H1 (cell line): ENCODE measurements around the gene TEX9. TPM values are rescaled to one million over a fixed set of nuclear protein-coding genes. Genes with fewer than 3 reads are reported as not detected.

Source experiments
- CTCF ChIA-PET: fragments of 300-600 bp; sonication (Branson Sonifier 250); formaldehyde crosslinking; loops from one replicate; lab custom pipeline; 2021; ENCODE audit not compliant: partially characterized antibody; lab: Charles Lee
- POLR2A ChIA-PET: fragments of 300-600 bp; sonication (Branson Sonifier 250); formaldehyde crosslinking; loops from one replicate; lab custom pipeline; 2021; ENCODE audit warnings: inconsistent platforms; ENCODE audit not compliant: partially characterized antibody; lab: Charles Lee
- DNase-seq, 2 experiments: peaks; one replicate each; pipeline versions ENCODE4 v3.0.0 to v3.0.0-alpha.2; 2010 to 2022; ENCODE audit warnings: low spot score in 2 of 2, low read depth in 1 of 2, mixed read lengths in 1 of 2
- FAIRE-seq: peaks from 2 replicates; lab custom pipeline; 2011; peaks lifted over from hg19 to GRCh38; lab: Jason Lieb, UNC
- H2AFZ ChIP-seq: 2 replicates; pipeline ENCODE4 v1.8.1; 2012; ENCODE audit warnings: low read length, inconsistent platforms
- H2AK5ac ChIP-seq: 2 replicates; pipeline ENCODE4 v1.6.1; 2013; ENCODE audit warnings: low read depth, low read length
- H2BK120ac ChIP-seq: replicated peaks from 2 replicates; pipeline ENCODE3; 2013; ENCODE audit warnings: low read depth, low read length, inconsistent platforms
- H2BK12ac ChIP-seq: 2 replicates; pipeline ENCODE4 v1.6.1; 2013; ENCODE audit warnings: low read depth, low read length
- H2BK15ac ChIP-seq: 2 replicates; pipeline ENCODE4 v1.6.1; 2013; ENCODE audit warnings: low read length
- H2BK20ac ChIP-seq: 2 replicates; pipeline ENCODE4 v1.6.1; 2013; ENCODE audit warnings: low read length
- H2BK5ac ChIP-seq: 2 replicates; pipeline ENCODE4 v1.6.1; 2013; ENCODE audit warnings: low read depth, low read length
- H3K14ac ChIP-seq: 2 replicates; pipeline ENCODE4 v1.6.1; 2013; ENCODE audit warnings: inconsistent platforms; ENCODE audit not compliant: insufficient read length
- H3K18ac ChIP-seq: 2 replicates; pipeline ENCODE4 v1.6.1; 2013; ENCODE audit warnings: low read length; ENCODE audit errors: extremely low read depth
- H3K23ac ChIP-seq: 2 replicates; pipeline ENCODE4 v1.6.1; 2013; ENCODE audit warnings: inconsistent platforms; ENCODE audit not compliant: insufficient read length
- H3K23me2 ChIP-seq: 2 replicates; pipeline ENCODE4 v1.6.1; 2013; ENCODE audit warnings: low read depth, low read length
- H3K27ac ChIP-seq: 2 replicates; pipeline ENCODE4 v1.6.1; 2011; ENCODE audit warnings: low read depth, low read length, inconsistent platforms
- H3K27me3 ChIP-seq, 4 experiments: replicated peaks in 1 of 4; 1 replicate in 1 of 4; 2 replicates in 3 of 4; pipeline versions ENCODE4 v1.6.1 to v1.8.1; 2011 to 2013; ENCODE audit warnings: low read length in 3 of 4, mild to moderate bottlenecking in 3 of 4, inconsistent platforms in 2 of 4, mixed read lengths in 2 of 4, moderate library complexity in 1 of 4; ENCODE audit not compliant: control insufficient read depth in 3 of 4, insufficient read depth in 3 of 4; ENCODE audit errors: extremely low read depth in 1 of 4
- H3K36me3 ChIP-seq, 4 experiments: 2 replicates each; pipeline versions ENCODE4 v1.6.1 to v1.8.1; 2011 to 2013; ENCODE audit warnings: mild to moderate bottlenecking in 4 of 4, low read length in 3 of 4, moderate library complexity in 2 of 4, control low read depth in 1 of 4, inconsistent platforms in 1 of 4; ENCODE audit not compliant: insufficient read depth in 4 of 4, control insufficient read depth in 2 of 4
- H3K4ac ChIP-seq: replicated peaks from 2 replicates; pipeline ENCODE3; 2013; ENCODE audit warnings: low read length, low read depth, mixed read lengths, inconsistent platforms; ENCODE audit not compliant: insufficient read length
- H3K4me1 ChIP-seq, 4 experiments: replicated peaks in 1 of 4; 1 replicate in 1 of 4; 2 replicates in 3 of 4; pipeline versions ENCODE4 v1.6.1 to v1.8.1; 2011 to 2013; ENCODE audit warnings: low read length in 3 of 4, inconsistent platforms in 2 of 4, mixed read lengths in 1 of 4; ENCODE audit not compliant: insufficient read depth in 4 of 4, control insufficient read depth in 3 of 4
- H3K4me2 ChIP-seq, 2 experiments: 2 replicates each; pipeline versions ENCODE4 v1.6.1 to v1.8.1; 2011 to 2013; ENCODE audit warnings: low read depth in 2 of 2, low read length in 2 of 2, control low read depth in 1 of 2, inconsistent platforms in 1 of 2, mild to moderate bottlenecking in 1 of 2; ENCODE audit not compliant: insufficient read depth in 1 of 2
- H3K4me3 ChIP-seq, 4 experiments: fragments of 200-600, 300-600 bp in 1 of 4; sonication (generic), shearing (Covaris generic), sonication (Bioruptor Twin) in 1 of 4; 2 replicates each; pipeline versions ENCODE4 v1.5.1 to v1.8.1; 2011 to 2016; ENCODE audit warnings: low read length in 4 of 4, low read depth in 3 of 4, control low read depth in 2 of 4, inconsistent platforms in 2 of 4, mild to moderate bottlenecking in 2 of 4, mixed read lengths in 1 of 4, moderate library complexity in 1 of 4; ENCODE audit not compliant: insufficient read depth in 2 of 4; ENCODE audit errors: extremely low read depth in 1 of 4
- H3K56ac ChIP-seq: replicated peaks from 2 replicates; pipeline ENCODE3; 2013; ENCODE audit warnings: low read depth, mild to moderate bottlenecking, mixed read lengths, low read length, inconsistent platforms; ENCODE audit not compliant: insufficient read length
- H3K79me1 ChIP-seq: 2 replicates; pipeline ENCODE4 v1.6.1; 2013; ENCODE audit warnings: low read depth, low read length, control low read depth
- H3K79me2 ChIP-seq, 2 experiments: 2 replicates each; pipeline versions ENCODE4 v1.6.1 to v1.8.1; 2012 to 2013; ENCODE audit warnings: low read length in 2 of 2, mild to moderate bottlenecking in 2 of 2, inconsistent platforms in 1 of 2; ENCODE audit not compliant: insufficient read depth in 2 of 2, control insufficient read depth in 1 of 2
- H3K9ac ChIP-seq, 4 experiments: replicated peaks in 1 of 4; 1 replicate in 1 of 4; 2 replicates in 3 of 4; pipeline versions ENCODE4 v1.6.1 to v1.8.1; 2011 to 2013; ENCODE audit warnings: low read depth in 3 of 4, low read length in 3 of 4, control low read depth in 2 of 4, mild to moderate bottlenecking in 2 of 4, moderate library complexity in 2 of 4, inconsistent platforms in 1 of 4; ENCODE audit errors: extremely low read depth in 1 of 4
- H3K9me3 ChIP-seq, 2 experiments: 2 replicates each; pipeline versions ENCODE4 v1.6.1 to v1.8.1; 2012 to 2013; ENCODE audit warnings: mild to moderate bottlenecking in 2 of 2, moderate library complexity in 2 of 2, control low read depth in 1 of 2, inconsistent platforms in 1 of 2, low read depth in 1 of 2, low read length in 1 of 2, mixed read lengths in 1 of 2; ENCODE audit not compliant: insufficient read depth in 2 of 2
- H4K20me1 ChIP-seq, 2 experiments: replicated peaks in 1 of 2; 2 replicates each; pipeline versions ENCODE3 to v1.8.1; 2011 to 2013; ENCODE audit warnings: inconsistent platforms in 2 of 2, low read length in 2 of 2, mild to moderate bottlenecking in 1 of 2; ENCODE audit not compliant: insufficient read depth in 2 of 2, control insufficient read depth in 1 of 2
- H4K5ac ChIP-seq: 2 replicates; pipeline ENCODE4 v1.6.1; 2013; ENCODE audit warnings: low read length, low read depth, mixed read lengths, inconsistent platforms; ENCODE audit not compliant: insufficient read length
- H4K8ac ChIP-seq: 2 replicates; pipeline ENCODE4 v1.8.0; 2013; ENCODE audit warnings: mild to moderate bottlenecking, moderate library complexity, low read length, inconsistent platforms; ENCODE audit not compliant: insufficient read depth; ENCODE audit errors: extremely low read depth
- H4K91ac ChIP-seq: replicated peaks from 2 replicates; pipeline ENCODE3; 2013; ENCODE audit warnings: low read length, mixed read lengths, inconsistent platforms; ENCODE audit not compliant: insufficient read length
- ASH2L ChIP-seq: fragments of 200-600, 300-600 bp; sonication (generic); IDR thresholded peaks from one replicate; pipeline ENCODE4 v1.7.1; 2017; ENCODE audit warnings: low read length
- BRCA1 ChIP-seq: IDR thresholded peaks from 2 replicates; pipeline ENCODE4 v1.6.1; 2012; ENCODE audit warnings: low read depth, low read length, improper control_type of control experiment
- CHD2 ChIP-seq: IDR thresholded peaks from 2 replicates; pipeline ENCODE4 v1.6.1; 2012; ENCODE audit warnings: low read length, improper control_type of control experiment
- FOSL1 ChIP-seq: IDR thresholded peaks from 2 replicates; pipeline ENCODE4 v1.6.1; 2011; ENCODE audit warnings: mild to moderate bottlenecking, low read depth, low read length, moderate library complexity; ENCODE audit not compliant: insufficient read depth
- GABPA ChIP-seq: IDR thresholded peaks from 2 replicates; pipeline ENCODE4 v1.6.1; 2011; ENCODE audit warnings: mild to moderate bottlenecking, low read length, moderate library complexity, borderline replicate concordance; ENCODE audit not compliant: insufficient read depth
- HDAC6 ChIP-seq: IDR thresholded peaks from one replicate; pipeline ENCODE4 v1.7.1; 2012; ENCODE audit warnings: low read depth, mild to moderate bottlenecking, inconsistent platforms, low read length, moderate library complexity
- MAX ChIP-seq: IDR thresholded peaks from 2 replicates; pipeline ENCODE4 v1.6.1; 2012; ENCODE audit warnings: inconsistent platforms
- PHF8 ChIP-seq: fragments of 200-600 bp; sonication (generic); conservative IDR thresholded peaks from 2 replicates; pipeline ENCODE4 v1.7.1; 2012; ENCODE audit warnings: low read depth, mild to moderate bottlenecking, inconsistent platforms, low read length, moderate library complexity
- TCF12 ChIP-seq: IDR thresholded peaks from 2 replicates; pipeline ENCODE4 v1.6.1; 2011; ENCODE audit warnings: low read depth, mild to moderate bottlenecking, low read length
- USF2 ChIP-seq: IDR thresholded peaks from 2 replicates; pipeline ENCODE4 v1.6.1; 2011; ENCODE audit warnings: low read length, improper control_type of control experiment
- YY1 ChIP-seq: IDR thresholded peaks from 2 replicates; pipeline ENCODE4 v1.6.1; 2011; ENCODE audit warnings: low read depth, mild to moderate bottlenecking, low read length
- WGBS, 2 experiments: shearing (Covaris generic) in 1 of 2; methylation state at CpG; one replicate each; pipeline versions ENCODE4 v1.1.6 to v1.1.7; 2013 to 2015; ENCODE audit warnings: low lambda C conversion rate in 2 of 2, mixed read lengths in 2 of 2, inconsistent platforms in 1 of 2, low coverage in 1 of 2, missing lambda C conversion rate in 1 of 2; ENCODE audit not compliant: insufficient replicate concordance in 2 of 2, insufficient coverage in 1 of 2, insufficient read length in 1 of 2; ENCODE audit errors: extremely low coverage in 1 of 2, missing lambda C conversion rate in 1 of 2; 5-methylcytosine and 5-hydroxymethylcytosine counted together
- polyA plus RNA-seq, 7 experiments: library from polyadenylated mRNA; depleted of rRNA in 3 of 7; stranded (reverse) in 5 of 7; unstranded in 2 of 7; fragments of >200 nt in 5 of 7; fragments of 200-250 nt in 2 of 7; gene quantifications; 1 replicate in 5 of 7; 2 replicates in 1 of 7; 4 replicates in 1 of 7; pipeline versions ENCODE4 v1.2.1 to v1.2.3, GENCODE V29; 2011 to 2013; ENCODE audit warnings: missing spikeins in 2 of 7, mixed read lengths in 2 of 7
- total RNA-seq: library from RNA; stranded (reverse); fragmentation: NEBNext Ultra II Directional; extraction: Animal tissue kit (Norgen Biotek cat#: 25700); gene quantifications from 2 replicates; pipeline ENCODE4 v1.2.1, GENCODE V29; 2021

The TEX9 gene
- total and polyA plus RNA-seq, 2 of the 8 experiments (the other 6 are each of a cell fraction or from before 2014, with no cell fraction given): 3.4 to 12.3 TPM

GRCh38 chr15:56460947-56461346, 95.7 kb downstream of the TEX9 start:
- CTCF ChIA-PET: no interaction called here
- TF ChIP-seq TCF12 (no peak), BRCA1 (no peak), ASH2L (no peak), GABPA (no peak), PHF8 (no peak), YY1 (no peak), USF2 (no peak), CHD2 (no peak), HDAC6 (no peak), MAX (no peak), FOSL1 (no peak)

More at GRCh38 chr15:56460947-56461346, 95.7 kb downstream of the TEX9 start:
- H2BK15ac ChIP-seq: no peak overlapping the region
- H3K4me3 ChIP-seq: no peak overlapping the region
- H2BK5ac ChIP-seq: no peak overlapping the region
- no peaks in the 10 kb centered on the region for H3K79me1 ChIP-seq
- DNase-seq (no peak), FAIRE-seq (no peak)
- no peak overlapping the region for H3K4me2 ChIP-seq
- no peak overlapping the region for H3K56ac ChIP-seq
- no peak overlapping the region for H3K18ac ChIP-seq
- H3K79me2 ChIP-seq: no peaks in the 10 kb centered on the region
- H4K8ac ChIP-seq: no peak overlapping the region
- H2BK20ac ChIP-seq: no peak overlapping the region
- no peaks in the 10 kb centered on the region for H3K9me3 ChIP-seq
- no peak overlapping the region for H3K27ac ChIP-seq
- H4K20me1 ChIP-seq: no peaks in the 10 kb centered on the region
- H3K23ac ChIP-seq: no peak overlapping the region
- no peak overlapping the region for H3K14ac ChIP-seq
- peaks cover 2% of the 10 kb centered on the region; the same call in 1 of the 2 replicates for H3K23me2 ChIP-seq
- H3K36me3 ChIP-seq: no peaks in the 10 kb centered on the region; a peak in 1 of 8 replicates
- H2AK5ac ChIP-seq: no peak overlapping the region
- POLR2A ChIA-PET: no interaction called here
- WGBS, 2 experiments: 95% methylated on average over 2 of the region's 2 CpGs; no CpG with 5 or more reads in 1 of the 2 experiments
- no peak overlapping the region for H4K5ac ChIP-seq
- H3K4me1 ChIP-seq: peaks cover 0 to 3% (median 1%) of the 10 kb centered on the region in 4 experiments; a peak in 2 of 7 replicates
- no peak overlapping the region for H2AFZ ChIP-seq
- no peak overlapping the region for H2BK12ac ChIP-seq
- no peak overlapping the region for H3K4ac ChIP-seq
- no peak overlapping the region for H2BK120ac ChIP-seq
- H3K9ac ChIP-seq: no peak overlapping the region
- peaks cover 0 to 5% (median 3%) of the 10 kb centered on the region in 4 experiments; a peak in 4 of 7 replicates for H3K27me3 ChIP-seq
- no peak overlapping the region for H4K91ac ChIP-seq
